HL-60 (cell line): ENCODE data around the gene GAPT.

ENCODE experiments used
- GABPA ChIP-seq: IDR thresholded peaks from 2 replicates; pipeline ENCODE4 v1.6.1; 2012; ENCODE audit warnings: low read depth
- POLR2AphosphoS5 ChIP-seq: IDR thresholded peaks from 2 replicates; pipeline ENCODE4 v1.6.1; 2012; ENCODE audit warnings: low read depth
- SPI1 ChIP-seq: IDR thresholded peaks from 2 replicates; pipeline ENCODE4 v1.6.1; 2012; ENCODE audit warnings: low read depth, mild to moderate bottlenecking, borderline replicate concordance
- TF ChIP-seq, protein P1 (sequence below): IDR thresholded peaks from one replicate; pipeline ENCODE4 v1.5.1; 2011; ENCODE audit warnings: low read length, control low read depth, inconsistent platforms; ENCODE audit not compliant: insufficient read depth
- TF ChIP-seq, protein P2 (sequence below): IDR thresholded peaks from 2 replicates; pipeline ENCODE4 v1.6.1; 2012; ENCODE audit warnings: low read depth; ENCODE audit not compliant: insufficient replicate concordance

DNA sequence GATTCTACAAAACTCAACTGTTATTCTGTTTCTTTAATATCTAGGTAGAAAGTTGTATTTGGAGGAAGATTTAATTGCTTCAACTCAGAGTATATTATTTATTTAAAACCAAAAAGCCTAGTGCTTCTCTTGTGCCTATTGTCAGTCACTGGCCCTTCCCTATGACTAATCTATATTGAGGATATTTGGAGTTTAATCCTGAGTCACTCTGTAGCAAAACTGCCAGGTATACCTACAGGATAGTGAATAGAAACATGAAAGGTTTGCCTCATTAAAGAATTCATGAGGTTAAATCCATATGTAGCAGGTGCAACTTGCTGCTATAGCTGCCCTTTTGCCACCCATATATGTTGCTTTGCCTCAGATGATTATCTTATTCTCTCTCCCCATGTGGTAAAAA, 46.4 kb upstream of the GAPT start:
- TF ChIP-seq, protein P1, sequence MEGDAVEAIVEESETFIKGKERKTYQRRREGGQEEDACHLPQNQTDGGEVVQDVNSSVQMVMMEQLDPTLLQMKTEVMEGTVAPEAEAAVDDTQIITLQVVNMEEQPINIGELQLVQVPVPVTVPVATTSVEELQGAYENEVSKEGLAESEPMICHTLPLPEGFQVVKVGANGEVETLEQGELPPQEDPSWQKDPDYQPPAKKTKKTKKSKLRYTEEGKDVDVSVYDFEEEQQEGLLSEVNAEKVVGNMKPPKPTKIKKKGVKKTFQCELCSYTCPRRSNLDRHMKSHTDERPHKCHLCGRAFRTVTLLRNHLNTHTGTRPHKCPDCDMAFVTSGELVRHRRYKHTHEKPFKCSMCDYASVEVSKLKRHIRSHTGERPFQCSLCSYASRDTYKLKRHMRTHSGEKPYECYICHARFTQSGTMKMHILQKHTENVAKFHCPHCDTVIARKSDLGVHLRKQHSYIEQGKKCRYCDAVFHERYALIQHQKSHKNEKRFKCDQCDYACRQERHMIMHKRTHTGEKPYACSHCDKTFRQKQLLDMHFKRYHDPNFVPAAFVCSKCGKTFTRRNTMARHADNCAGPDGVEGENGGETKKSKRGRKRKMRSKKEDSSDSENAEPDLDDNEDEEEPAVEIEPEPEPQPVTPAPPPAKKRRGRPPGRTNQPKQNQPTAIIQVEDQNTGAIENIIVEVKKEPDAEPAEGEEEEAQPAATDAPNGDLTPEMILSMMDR, result no peak
- no peak for TF ChIP-seq POLR2AphosphoS5
- no peak for TF ChIP-seq GABPA
- TF ChIP-seq, protein P2, sequence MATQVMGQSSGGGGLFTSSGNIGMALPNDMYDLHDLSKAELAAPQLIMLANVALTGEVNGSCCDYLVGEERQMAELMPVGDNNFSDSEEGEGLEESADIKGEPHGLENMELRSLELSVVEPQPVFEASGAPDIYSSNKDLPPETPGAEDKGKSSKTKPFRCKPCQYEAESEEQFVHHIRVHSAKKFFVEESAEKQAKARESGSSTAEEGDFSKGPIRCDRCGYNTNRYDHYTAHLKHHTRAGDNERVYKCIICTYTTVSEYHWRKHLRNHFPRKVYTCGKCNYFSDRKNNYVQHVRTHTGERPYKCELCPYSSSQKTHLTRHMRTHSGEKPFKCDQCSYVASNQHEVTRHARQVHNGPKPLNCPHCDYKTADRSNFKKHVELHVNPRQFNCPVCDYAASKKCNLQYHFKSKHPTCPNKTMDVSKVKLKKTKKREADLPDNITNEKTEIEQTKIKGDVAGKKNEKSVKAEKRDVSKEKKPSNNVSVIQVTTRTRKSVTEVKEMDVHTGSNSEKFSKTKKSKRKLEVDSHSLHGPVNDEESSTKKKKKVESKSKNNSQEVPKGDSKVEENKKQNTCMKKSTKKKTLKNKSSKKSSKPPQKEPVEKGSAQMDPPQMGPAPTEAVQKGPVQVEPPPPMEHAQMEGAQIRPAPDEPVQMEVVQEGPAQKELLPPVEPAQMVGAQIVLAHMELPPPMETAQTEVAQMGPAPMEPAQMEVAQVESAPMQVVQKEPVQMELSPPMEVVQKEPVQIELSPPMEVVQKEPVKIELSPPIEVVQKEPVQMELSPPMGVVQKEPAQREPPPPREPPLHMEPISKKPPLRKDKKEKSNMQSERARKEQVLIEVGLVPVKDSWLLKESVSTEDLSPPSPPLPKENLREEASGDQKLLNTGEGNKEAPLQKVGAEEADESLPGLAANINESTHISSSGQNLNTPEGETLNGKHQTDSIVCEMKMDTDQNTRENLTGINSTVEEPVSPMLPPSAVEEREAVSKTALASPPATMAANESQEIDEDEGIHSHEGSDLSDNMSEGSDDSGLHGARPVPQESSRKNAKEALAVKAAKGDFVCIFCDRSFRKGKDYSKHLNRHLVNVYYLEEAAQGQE, result no peak
- TF ChIP-seq SPI1, result no peak
